ENCODE results near the gene CLHC1. TPM values are rescaled to one million over a fixed set of nuclear protein-coding genes. Genes with fewer than 3 reads are reported as not detected.
"Not testable (repeated sequence)": the region's sequence is repeated elsewhere in the genome, so short reads cannot be mapped to it uniquely, and the experiment has no call there.

The CLHC1 gene
- total and polyA plus RNA-seq, 4 donors = 0.45 to 4.9 (median 2.6) TPM

GRCh38 chr2:55241582-55241981 lies 9.5 kb upstream of the CLHC1 start:
- H3K27ac ChIP-seq (ENCODE audit: low read depth in 1 of 2, low read length in 2 of 2); H3K9me3 ChIP-seq (ENCODE audit: control insufficient read depth in 4 of 4, low read length in 3 of 4); H3K9ac ChIP-seq (ENCODE audit: low read depth in 1 of 2, low read length in 2 of 2); DNase-seq (ENCODE audit: low spot score); H3K27me3 ChIP-seq (ENCODE audit: control insufficient read depth in 4 of 4, insufficient read depth in 4 of 4, low read length in 3 of 4); H3K4me1 ChIP-seq (ENCODE audit: control insufficient read depth in 4 of 4, insufficient read depth in 4 of 4, low read length in 3 of 4); H3K4me3 ChIP-seq (ENCODE audit: low read depth in 1 of 3, low read length in 3 of 3): not testable (repeated sequence)
- 94% methylated on average over 8 of the region's 8 CpGs for WGBS
- peaks cover 4 to 47% (median 28%) of the 10 kb centered on the region in 4 donors for H3K36me3 ChIP-seq (ENCODE audit: control insufficient read depth in 4 of 4, insufficient read depth in 3 of 4, low read depth in 1 of 4, low read length in 3 of 4)

- no peak for DNase-seq (ENCODE audit: low spot score)
- Histone ChIP-seq H3K4me3 (ENCODE audit: low read depth in 1 of 3, low read length in 3 of 3) (no peak overlapping the region), H3K4me1 (ENCODE audit: control insufficient read depth in 4 of 4, insufficient read depth in 4 of 4, low read length in 3 of 4) (no peaks in the 10 kb centered on the region), H3K36me3 (ENCODE audit: control insufficient read depth in 4 of 4, insufficient read depth in 3 of 4, low read depth in 1 of 4, low read length in 3 of 4) (peaks cover 8 to 48% (median 36%) of the 10 kb centered on the region in 4 donors), H3K27me3 (ENCODE audit: control insufficient read depth in 4 of 4, insufficient read depth in 4 of 4, low read length in 3 of 4) (no peaks in the 10 kb centered on the region), H3K9ac (ENCODE audit: low read depth in 1 of 2, low read length in 2 of 2) (no peak overlapping the region), H3K27ac (ENCODE audit: low read depth in 1 of 2, low read length in 2 of 2) (no peak overlapping the region), H3K9me3 (ENCODE audit: control insufficient read depth in 4 of 4, low read length in 3 of 4) (no peaks in the 10 kb centered on the region)
- 72% methylated on average over 4 of the region's 4 CpGs for WGBS
- TF ChIP-seq TAF1 (conservative IDR thresholded peaks at IDR 0.05) (no peak), GABPA (IDR thresholded peaks at IDR 0.05 in 1 of 2, conservative IDR thresholded peaks at IDR 0.05 in 1 of 2) (no peak), JUND (IDR thresholded peaks at IDR 0.05) (no peak), ATF3 (IDR thresholded peaks at IDR 0.05) (no peak), MAX (IDR thresholded peaks at IDR 0.05) (no peak), EGR1 (IDR thresholded peaks at IDR 0.05; ENCODE audit: low read depth in 2 of 2) (no peak), NR2F2 (IDR thresholded peaks at IDR 0.05) (no peak), RXRA (IDR thresholded peaks at IDR 0.05) (no peak), HNF4G (IDR thresholded peaks at IDR 0.05) (no peak), SP1 (IDR thresholded peaks at IDR 0.05) (no peak)
- TF ChIP-seq, protein P1, sequence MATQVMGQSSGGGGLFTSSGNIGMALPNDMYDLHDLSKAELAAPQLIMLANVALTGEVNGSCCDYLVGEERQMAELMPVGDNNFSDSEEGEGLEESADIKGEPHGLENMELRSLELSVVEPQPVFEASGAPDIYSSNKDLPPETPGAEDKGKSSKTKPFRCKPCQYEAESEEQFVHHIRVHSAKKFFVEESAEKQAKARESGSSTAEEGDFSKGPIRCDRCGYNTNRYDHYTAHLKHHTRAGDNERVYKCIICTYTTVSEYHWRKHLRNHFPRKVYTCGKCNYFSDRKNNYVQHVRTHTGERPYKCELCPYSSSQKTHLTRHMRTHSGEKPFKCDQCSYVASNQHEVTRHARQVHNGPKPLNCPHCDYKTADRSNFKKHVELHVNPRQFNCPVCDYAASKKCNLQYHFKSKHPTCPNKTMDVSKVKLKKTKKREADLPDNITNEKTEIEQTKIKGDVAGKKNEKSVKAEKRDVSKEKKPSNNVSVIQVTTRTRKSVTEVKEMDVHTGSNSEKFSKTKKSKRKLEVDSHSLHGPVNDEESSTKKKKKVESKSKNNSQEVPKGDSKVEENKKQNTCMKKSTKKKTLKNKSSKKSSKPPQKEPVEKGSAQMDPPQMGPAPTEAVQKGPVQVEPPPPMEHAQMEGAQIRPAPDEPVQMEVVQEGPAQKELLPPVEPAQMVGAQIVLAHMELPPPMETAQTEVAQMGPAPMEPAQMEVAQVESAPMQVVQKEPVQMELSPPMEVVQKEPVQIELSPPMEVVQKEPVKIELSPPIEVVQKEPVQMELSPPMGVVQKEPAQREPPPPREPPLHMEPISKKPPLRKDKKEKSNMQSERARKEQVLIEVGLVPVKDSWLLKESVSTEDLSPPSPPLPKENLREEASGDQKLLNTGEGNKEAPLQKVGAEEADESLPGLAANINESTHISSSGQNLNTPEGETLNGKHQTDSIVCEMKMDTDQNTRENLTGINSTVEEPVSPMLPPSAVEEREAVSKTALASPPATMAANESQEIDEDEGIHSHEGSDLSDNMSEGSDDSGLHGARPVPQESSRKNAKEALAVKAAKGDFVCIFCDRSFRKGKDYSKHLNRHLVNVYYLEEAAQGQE (IDR thresholded peaks at IDR 0.05) = no peak
Measured at GRCh38 chr2:55239656-55240222, 7.6 kb upstream of the CLHC1 start.

DNA sequence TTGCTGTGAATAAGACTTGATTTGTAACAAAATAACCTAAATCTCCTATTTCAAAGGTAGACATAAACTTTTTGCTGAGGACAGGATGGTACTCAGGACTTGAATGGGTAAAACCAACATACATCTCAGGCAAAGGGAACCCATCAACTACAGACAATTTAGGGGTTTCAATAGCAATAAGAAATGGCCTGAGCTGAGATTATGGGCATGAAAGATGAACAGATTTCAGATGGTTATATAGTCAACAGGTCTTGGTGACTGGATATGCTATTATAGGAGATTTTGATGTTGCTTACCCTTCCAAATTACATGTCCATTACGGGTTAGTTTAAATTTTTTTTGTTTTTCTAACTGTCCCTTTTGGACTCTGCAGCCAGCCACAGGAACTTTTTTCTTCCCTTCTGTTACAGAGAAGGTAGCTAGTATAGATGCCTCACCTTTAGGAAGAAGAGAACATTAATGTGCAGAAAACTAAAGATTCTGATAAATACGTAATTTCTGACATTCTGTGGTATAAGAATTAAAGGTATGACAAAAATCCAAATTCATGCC lies 5.0 kb upstream of the CLHC1 start:
- Histone ChIP-seq H3K4me3 (ENCODE audit: low read depth in 1 of 3, low read length in 3 of 3) (no peak overlapping the region), H3K36me3 (ENCODE audit: control insufficient read depth in 4 of 4, insufficient read depth in 3 of 4, low read depth in 1 of 4, low read length in 3 of 4) (peaks cover 11 to 36% (median 28%) of the 10 kb centered on the region in 4 donors), H3K27me3 (ENCODE audit: control insufficient read depth in 4 of 4, insufficient read depth in 4 of 4, low read length in 3 of 4) (no peaks in the 10 kb centered on the region), H3K27ac (ENCODE audit: low read depth in 1 of 2, low read length in 2 of 2) (no peak overlapping the region), H3K4me1 (ENCODE audit: control insufficient read depth in 4 of 4, insufficient read depth in 4 of 4, low read length in 3 of 4) (peaks cover 2 to 8% (median 6%) of the 10 kb centered on the region in 4 donors), H3K9me3 (ENCODE audit: control insufficient read depth in 4 of 4, low read length in 3 of 4) (no peaks in the 10 kb centered on the region), H3K9ac (ENCODE audit: low read depth in 1 of 2, low read length in 2 of 2) (no peak overlapping the region)
- DNase-seq (ENCODE audit: low spot score) = no peak
- 96% methylated on average over 2 of the region's 2 CpGs for WGBS
- no peak for TF ChIP-seq FOXA2 (IDR thresholded peaks at IDR 0.05)
- no peak for TF ChIP-seq YY1 (IDR thresholded peaks at IDR 0.05)
- no peak for TF ChIP-seq HNF4G (IDR thresholded peaks at IDR 0.05)
- no peak for TF ChIP-seq TAF1 (conservative IDR thresholded peaks at IDR 0.05)
- no peak for TF ChIP-seq RXRA (IDR thresholded peaks at IDR 0.05)
- TF ChIP-seq HNF4A (conservative IDR thresholded peaks at IDR 0.05) = no peak
- no peak for TF ChIP-seq NR2F2 (IDR thresholded peaks at IDR 0.05)
- TF ChIP-seq EGR1 (IDR thresholded peaks at IDR 0.05; ENCODE audit: low read depth in 2 of 2) = no peak
- no peak for TF ChIP-seq ATF3 (IDR thresholded peaks at IDR 0.05)
- TF ChIP-seq MAX (IDR thresholded peaks at IDR 0.05) = no peak
- TF ChIP-seq GABPA (IDR thresholded peaks at IDR 0.05 in 1 of 2, conservative IDR thresholded peaks at IDR 0.05 in 1 of 2) = no peak
- TF ChIP-seq, protein P1 (IDR thresholded peaks at IDR 0.05) = no peak
- TF ChIP-seq CTCF (IDR thresholded peaks at IDR 0.05; ENCODE audit: low read depth, low read length, missing input control) = no peak
